ENCODE data around the gene SAFB2. TPM values are rescaled to one million over a fixed set of nuclear protein-coding genes. Genes with fewer than 3 reads are reported as not detected.

Gene SAFB2
- total RNA-seq, 4 donors from 2014 or later, result 33.6 to 72.0 (median 45.2) TPM

DNA sequence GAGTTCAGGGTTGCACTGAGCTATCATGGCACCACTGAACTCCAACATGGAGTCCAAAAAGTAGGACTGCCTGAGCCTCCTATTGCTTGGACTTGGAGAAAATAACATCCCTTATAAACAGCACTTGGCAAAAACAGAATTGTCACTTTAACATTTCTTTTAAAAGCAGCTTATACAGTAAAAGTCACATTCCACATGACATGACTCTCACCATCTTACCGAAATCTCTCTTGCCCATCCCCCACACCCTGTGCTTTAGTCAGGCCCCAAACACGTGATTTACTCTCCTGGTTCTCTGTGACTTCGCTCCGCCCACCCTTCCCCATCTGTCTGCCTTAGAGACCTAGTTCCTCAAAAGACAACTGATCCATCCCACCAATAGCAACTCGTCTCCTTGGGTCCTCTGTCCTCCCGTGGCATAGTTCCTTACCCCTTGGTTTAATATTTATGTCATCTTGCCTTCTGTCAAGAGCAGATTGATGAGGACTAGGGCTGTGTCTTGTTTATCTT is 4.9 kb upstream of the SAFB2 start:
- TF ChIP-seq, protein P1, sequence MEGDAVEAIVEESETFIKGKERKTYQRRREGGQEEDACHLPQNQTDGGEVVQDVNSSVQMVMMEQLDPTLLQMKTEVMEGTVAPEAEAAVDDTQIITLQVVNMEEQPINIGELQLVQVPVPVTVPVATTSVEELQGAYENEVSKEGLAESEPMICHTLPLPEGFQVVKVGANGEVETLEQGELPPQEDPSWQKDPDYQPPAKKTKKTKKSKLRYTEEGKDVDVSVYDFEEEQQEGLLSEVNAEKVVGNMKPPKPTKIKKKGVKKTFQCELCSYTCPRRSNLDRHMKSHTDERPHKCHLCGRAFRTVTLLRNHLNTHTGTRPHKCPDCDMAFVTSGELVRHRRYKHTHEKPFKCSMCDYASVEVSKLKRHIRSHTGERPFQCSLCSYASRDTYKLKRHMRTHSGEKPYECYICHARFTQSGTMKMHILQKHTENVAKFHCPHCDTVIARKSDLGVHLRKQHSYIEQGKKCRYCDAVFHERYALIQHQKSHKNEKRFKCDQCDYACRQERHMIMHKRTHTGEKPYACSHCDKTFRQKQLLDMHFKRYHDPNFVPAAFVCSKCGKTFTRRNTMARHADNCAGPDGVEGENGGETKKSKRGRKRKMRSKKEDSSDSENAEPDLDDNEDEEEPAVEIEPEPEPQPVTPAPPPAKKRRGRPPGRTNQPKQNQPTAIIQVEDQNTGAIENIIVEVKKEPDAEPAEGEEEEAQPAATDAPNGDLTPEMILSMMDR (IDR thresholded peaks at IDR 0.05; ENCODE audit: low read depth), result no peak

DNA sequence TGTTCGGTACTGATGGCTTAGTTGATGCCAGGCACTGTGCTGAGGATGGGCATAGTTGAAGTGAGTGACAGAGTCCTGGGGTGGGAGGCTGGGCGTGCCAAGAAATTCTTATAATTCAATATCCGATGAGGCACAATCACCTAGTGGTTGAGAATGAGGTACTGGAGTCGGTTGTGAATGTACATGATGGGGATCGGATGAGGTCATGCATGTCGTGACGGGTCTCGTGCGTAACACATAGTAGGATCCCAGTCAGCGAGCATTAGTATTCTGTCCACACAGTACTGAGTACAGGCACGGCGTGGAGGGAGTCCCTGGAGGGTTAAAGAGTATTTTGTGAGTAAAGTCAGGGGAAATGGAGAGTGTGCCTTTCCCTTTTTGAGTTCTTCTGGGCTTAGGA is 3.1 kb upstream of the SAFB2 start:
- TF ChIP-seq, protein P1 (IDR thresholded peaks at IDR 0.05; ENCODE audit: low read depth), result no peak

DNA sequence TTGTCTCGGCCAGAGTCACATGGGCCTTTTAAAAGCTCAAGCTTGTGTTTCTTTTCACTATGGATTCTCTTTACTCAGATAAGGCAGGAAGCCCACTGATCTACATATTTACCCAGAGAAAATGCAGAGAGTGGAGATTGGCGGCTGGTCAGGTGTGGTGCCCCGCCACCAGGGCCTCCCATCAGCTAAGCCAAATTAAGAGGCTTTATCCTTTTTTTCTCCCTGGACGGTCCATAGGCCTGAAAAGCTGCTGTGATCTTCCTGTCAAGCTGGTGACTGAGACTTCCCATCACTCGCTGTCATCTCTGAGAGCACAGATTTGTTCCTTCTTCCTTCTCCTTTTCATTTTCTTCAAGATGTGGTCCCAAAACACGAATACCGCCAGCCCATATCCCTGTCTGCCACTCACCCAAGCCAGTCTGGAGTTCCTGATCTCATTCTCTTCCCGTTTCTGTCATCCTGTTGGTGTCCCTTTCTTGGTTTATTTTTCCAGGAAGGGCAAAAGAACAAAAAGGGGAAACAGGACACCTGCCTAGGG is 2.2 kb upstream of the SAFB2 start:
- TF ChIP-seq, protein P1 (IDR thresholded peaks at IDR 0.05; ENCODE audit: low read depth), result no peak

DNA sequence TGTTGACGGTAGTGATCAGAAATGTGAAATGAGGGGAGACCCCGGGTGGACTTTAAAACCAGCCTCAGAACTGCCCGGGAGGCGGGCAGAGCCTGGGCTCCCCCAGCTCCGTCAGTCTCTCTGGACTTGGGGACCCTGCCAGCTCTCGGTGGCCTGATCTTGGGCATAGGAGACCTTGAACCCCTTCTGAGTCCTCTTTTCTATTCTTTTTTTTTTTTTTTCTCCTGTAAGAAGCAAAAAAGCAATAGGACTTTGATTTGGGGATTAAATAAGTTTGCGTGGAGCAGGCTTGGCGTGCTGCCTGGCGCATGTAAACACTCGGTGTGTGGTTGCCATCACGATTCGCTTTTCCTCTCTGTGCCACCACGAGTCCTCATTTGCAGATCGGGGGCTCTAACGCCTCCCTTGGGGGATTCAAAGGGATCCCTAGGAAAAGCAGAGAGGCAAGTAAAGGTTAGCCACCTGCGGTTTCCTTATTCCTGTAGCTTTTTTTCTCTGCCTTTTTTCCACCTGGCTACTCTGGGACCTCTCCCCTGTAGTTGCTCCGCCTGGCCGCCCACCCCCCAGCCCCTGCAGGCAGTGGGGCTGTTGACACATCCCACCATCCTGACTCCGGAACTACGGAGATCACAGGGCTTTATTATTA is 1.6 kb upstream of the SAFB2 start:
- TF ChIP-seq, protein P1 (IDR thresholded peaks at IDR 0.05; ENCODE audit: low read depth), result no peak

DNA sequence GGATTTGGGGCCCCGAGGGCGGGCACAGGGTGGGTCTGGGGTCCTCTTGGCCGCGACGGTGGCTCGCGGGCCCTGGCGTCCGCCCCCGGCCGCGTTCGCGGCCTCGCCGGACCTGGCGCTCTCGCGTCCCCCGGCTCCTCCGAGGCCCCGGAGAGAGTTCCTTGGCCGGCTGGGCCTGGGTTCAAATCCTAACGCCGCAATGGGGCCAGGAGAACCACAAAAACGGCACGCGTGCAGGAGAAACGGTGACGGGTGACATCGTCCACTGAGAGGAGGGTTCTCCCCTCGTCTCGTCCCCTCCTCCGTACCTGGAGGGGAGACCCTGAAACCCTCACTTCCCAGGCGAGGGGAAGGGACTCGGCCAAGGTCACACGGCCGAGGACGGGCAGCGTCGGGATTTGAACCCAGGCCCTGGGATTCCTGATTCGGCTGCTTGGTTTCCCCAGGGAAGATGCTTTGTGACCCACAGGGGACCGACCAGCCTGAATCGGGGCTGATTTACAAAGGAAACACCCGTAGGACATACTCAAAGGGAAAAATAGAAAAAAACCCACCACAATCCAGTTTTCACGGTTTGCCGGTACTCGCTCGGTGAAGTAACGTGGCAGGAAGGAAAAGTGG is 931 bp upstream of the SAFB2 start:
- TF ChIP-seq, protein P1 (IDR thresholded peaks at IDR 0.05; ENCODE audit: low read depth), result no peak

DNA sequence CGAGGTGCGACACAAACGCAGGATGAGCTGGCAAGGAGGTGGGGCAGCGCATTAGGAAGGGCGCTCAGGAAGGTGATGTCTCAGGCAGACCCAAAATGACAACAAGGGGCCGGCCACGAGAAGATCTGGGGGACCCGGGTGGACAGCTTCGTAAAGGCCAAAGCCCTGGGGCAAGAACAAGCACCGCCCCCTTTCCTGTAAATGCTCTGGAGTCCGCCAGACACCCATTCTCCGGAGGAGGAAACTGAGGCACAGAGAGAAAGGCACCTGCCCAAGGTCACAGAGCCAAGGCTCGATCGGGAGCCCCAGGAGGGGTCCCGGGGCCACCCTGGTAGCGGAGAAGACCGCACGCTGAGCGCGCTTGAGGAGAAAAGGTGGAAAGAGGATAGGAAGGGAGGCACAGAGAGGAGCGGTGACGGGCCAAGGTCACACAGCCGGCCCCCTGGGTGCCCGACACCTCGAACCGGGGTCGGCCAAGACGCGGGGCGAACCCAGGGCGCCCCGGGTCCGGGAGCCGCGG is 571 bp downstream of the SAFB2 start:
- TF ChIP-seq, protein P1 (IDR thresholded peaks at IDR 0.05; ENCODE audit: low read depth), result no peak

DNA sequence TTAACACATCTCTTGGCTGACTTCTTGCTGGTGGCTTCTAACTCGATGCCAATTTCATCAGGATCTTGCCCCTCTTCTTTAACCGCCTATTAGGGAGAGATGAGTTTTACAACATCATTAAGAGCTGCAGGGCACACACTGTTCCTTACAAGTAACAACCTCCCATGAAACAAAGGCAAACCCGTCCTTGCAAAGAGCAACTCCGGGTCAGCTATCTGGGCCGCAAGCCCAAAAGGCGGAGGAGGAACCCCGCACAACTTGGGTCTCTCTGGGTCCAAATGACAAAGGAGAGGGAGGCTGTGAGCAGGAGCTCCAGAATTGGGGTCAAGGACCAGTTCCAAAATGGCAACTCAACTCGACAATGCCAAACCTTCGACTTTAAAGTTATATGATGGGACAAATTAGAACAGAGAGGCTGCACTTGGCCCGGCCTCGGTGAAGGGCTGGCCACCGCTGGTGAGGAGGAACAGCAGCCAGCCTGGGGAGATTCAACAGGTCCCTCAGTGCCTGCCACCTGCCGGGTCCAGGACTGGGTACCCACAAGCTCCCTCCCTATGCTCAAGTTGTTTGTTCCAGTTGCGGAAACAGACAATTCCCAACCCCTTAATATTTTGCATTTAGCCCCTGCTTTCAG is 1.1 kb downstream of the SAFB2 start:
- TF ChIP-seq, protein P1 (IDR thresholded peaks at IDR 0.05; ENCODE audit: low read depth), result no peak

All from subcutaneous adipose tissue (tissue), 4 donors.